GM18508 (cell line): Measurements from ENCODE around the gene PTDSS2.

Experiments
- ATAC-seq: cut with Tn5 transposase; IDR thresholded peaks from one replicate; pipeline ENCODE4 v1.9.1; 2021; ENCODE audit warnings: moderate number of reproducible peaks; ENCODE audit not compliant: insufficient read depth, unreplicated experiment

Gene PTDSS2

DNA sequence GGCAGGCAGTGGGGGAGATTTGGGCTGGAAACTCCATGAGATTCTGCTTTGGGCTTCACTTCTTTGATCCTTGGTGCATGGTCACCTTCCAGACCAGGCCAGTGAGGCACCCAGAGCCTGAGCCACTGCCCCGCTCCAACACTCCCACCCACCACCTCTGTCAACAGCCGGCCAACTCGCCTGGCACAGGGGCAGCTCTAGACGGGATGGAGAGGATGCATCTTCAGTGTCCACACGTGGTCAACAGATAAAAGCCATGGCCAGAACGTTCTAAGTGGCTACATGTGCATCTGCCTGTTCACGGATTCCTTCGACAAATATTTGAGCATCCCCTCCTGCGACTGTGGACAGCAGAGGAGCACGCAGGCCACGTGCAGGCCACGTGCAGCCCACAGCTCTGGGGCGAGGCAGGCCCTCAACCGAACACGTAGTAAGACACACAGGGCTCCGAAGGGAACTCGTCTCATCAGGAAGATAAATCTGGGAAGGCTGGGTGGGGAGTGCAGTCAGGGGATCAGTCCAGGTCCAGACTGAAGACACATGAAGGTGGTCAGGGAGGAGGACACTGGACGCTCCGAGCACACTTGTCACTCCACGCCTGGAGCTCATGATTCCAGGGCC is 88.5 kb downstream of the PTDSS2 start:
- ATAC-seq: no peak

DNA sequence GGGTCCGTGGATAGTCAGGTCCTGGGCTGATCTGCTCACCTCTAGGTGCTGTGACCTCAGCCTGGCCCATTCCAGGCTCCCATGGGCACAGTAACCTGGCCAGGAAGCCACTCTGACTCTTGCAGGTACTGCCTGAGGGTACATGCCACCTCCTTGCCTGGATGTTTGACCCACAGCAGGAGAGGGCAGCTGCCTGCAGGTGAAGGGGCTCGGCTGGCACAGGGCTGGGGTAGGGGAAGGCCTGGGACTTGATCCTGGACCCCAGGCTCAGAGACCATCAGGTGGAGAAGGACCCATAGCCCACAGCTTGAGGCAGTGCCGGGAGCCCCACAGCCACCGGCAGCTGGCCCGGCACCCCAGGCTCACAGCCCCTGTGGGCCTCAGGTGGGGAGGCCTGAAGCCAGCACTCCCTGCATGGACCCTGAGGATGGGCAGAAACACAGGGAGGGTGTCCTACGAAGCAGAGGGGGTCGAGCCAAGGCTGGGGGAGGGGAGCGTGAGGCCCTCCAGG is 89.9 kb downstream of the PTDSS2 start:
- ATAC-seq: no peak
